Activated CD4-positive, CD25-positive, alpha-beta regulatory T cell (primary cell): ENCODE data around the gene PDGFA.

Experiments used
- DNase-seq, 4 experiments: peaks; one replicate each; lab custom pipeline; 2025; lab: John Stamatoyannopoulos, UW

Gene PDGFA

GRCh38 chr7:519484-520390 is at the start of gene PDGFA:
TSS of gene PDGFA (minus strand) at chr7:519846. CDS start at chr7:519001, 845 bp downstream.
- no peak for DNase-seq

- DNase-seq, result no peak
Measured at GRCh38 chr7:568031-568951, 48.6 kb upstream of the PDGFA start.

GRCh38 chr7:567305-567883 is 47.7 kb upstream of the PDGFA start:
- no peak for DNase-seq

GRCh38 chr7:566100-566499 is 46.5 kb upstream of the PDGFA start:
- no peak for DNase-seq

GRCh38 chr7:564176-564865 is 44.7 kb upstream of the PDGFA start:
- no peak for DNase-seq

- DNase-seq, result no peak
Measured at GRCh38 chr7:563629-564170, 44.1 kb upstream of the PDGFA start.

- no peak for DNase-seq
Measured at GRCh38 chr7:562789-563628, 43.4 kb upstream of the PDGFA start.

GRCh38 chr7:562374-562675 is 42.7 kb upstream of the PDGFA start:
- no peak for DNase-seq

GRCh38 chr7:561631-562373 is 42.2 kb upstream of the PDGFA start:
- no peak for DNase-seq

- no peak for DNase-seq
Measured at GRCh38 chr7:560966-561630, 41.5 kb upstream of the PDGFA start.

GRCh38 chr7:559396-559705 is 39.7 kb upstream of the PDGFA start:
- DNase-seq, result no peak

- no peak for DNase-seq
Measured at GRCh38 chr7:557558-557881, 37.9 kb upstream of the PDGFA start.

- no peak for DNase-seq
Measured at GRCh38 chr7:556837-557557, 37.4 kb upstream of the PDGFA start.

- no peak for DNase-seq
Measured at GRCh38 chr7:556291-556826, 36.7 kb upstream of the PDGFA start.

GRCh38 chr7:555551-556160 is 36.0 kb upstream of the PDGFA start:
- DNase-seq, result no peak

GRCh38 chr7:553636-554111 is 34.0 kb upstream of the PDGFA start:
- no peak for DNase-seq

- no peak for DNase-seq
Measured at GRCh38 chr7:552868-553635, 33.4 kb upstream of the PDGFA start.
